Ovary (tissue), 9 donors: ENCODE results near the gene NFS1. TPM values are rescaled to one million over a fixed set of nuclear protein-coding genes. Genes with fewer than 3 reads are reported as not detected.

Source experiments
- DNase-seq, 5 donors: peaks; one replicate each; pipeline ENCODE4 v3.0.0-alpha.2; 2019 to 2020
- H3K27ac ChIP-seq, 2 donors: fragments of 200-600 bp; one replicate each; pipeline versions ENCODE4 v1.5.1 to v1.8.0; 2019 to 2022
- H3K27me3 ChIP-seq: fragments of 200-600 bp; one replicate; pipeline ENCODE4 v1.8.0; 2022
- H3K36me3 ChIP-seq: fragments of 200-600 bp; sonication (generic); one replicate; pipeline ENCODE4 v1.5.1; 2019
- H3K4me1 ChIP-seq: one replicate; pipeline ENCODE4 v1.8.1; 2013; ENCODE audit warnings: mild to moderate bottlenecking, moderate library complexity; ENCODE audit not compliant: insufficient read depth
- H3K4me3 ChIP-seq: fragments of 200-600 bp; sonication (generic); one replicate; pipeline ENCODE4 v1.5.1; 2017
- H3K9me3 ChIP-seq, 2 donors: fragments of 200-600 bp in 1 of 2; sonication (generic) in 1 of 2; one replicate each; pipeline versions ENCODE4 v1.5.1 to v1.8.1; 2013 to 2019; ENCODE audit warnings: mild to moderate bottlenecking in 1 of 2, moderate library complexity in 1 of 2
- EP300 ChIP-seq: sonication (generic); formaldehyde crosslinking; IDR thresholded peaks from one replicate; pipeline ENCODE4 v1.6.1; 2017; ENCODE audit warnings: antibody characterized with exemption
- POLR2A ChIP-seq: fragments of 450-650 bp; IDR thresholded peaks from one replicate; pipeline ENCODE4 v1.6.1; 2017; ENCODE audit warnings: antibody characterized with exemption, mild to moderate bottlenecking, moderate library complexity
- WGBS, 3 donors: extraction: QIAGEN DNeasy Blood & Tissue Kit in 1 of 3; methylation state at CpG; one replicate each; pipeline versions ENCODE4 v1.1.5 to v1.1.7; 2013 to 2017; 5-methylcytosine and 5-hydroxymethylcytosine counted together
- intact Hi-C, 4 donors: fragments of 100-400 bp; cut with DNase I; formaldehyde crosslinking; loops; one replicate each; pipeline versions ENCODE4 v1.11.0 to v1.15.1; 2022 to 2023
- polyA plus RNA-seq, 2 donors: library from polyadenylated mRNA; stranded (reverse); fragments of 200-250 nt in 1 of 2; fragments of 350-450 nt in 1 of 2; fragmentation: Illumina TruSeq in 1 of 2; extraction: RNeasy Lipid Tissue Mini Kit (QIAGEN cat#74804) in 1 of 2; gene quantifications; one replicate each; pipeline ENCODE4 v1.2.3, GENCODE V29; 2013 to 2014
- total RNA-seq, 7 donors: library from RNA; depleted of rRNA in 2 of 7; stranded (reverse); fragments of >200 nt in 2 of 7; fragmentation: NEBNext Ultra II Directional in 3 of 7; extraction: Animal tissue kit (Norgen Biotek cat#: 25700) in 3 of 7; gene quantifications; one replicate each; pipeline versions ENCODE4 v1.1.0 to v1.2.4, GENCODE V29; 2016 to 2023
- TF ChIP-seq, protein P1 (sequence below), 3 donors: fragments of 450-650 bp in 2 of 3; fragments of 200-600 bp in 1 of 3; IDR thresholded peaks; one replicate each; pipeline versions ENCODE4 v1.5.1 to v1.8.0; 2016 to 2022; ENCODE audit warnings: antibody characterized with exemption in 3 of 3, mild to moderate bottlenecking in 1 of 3
- donor health status: DM: no; HTN: no; CAD: no; lungs with moderate emphysema.
- donor health status: DM: no; HTN: no; CAD: no.
- donor health status: Bipolar disorder and iron deficiency.
- donor health status: DM: yes; HTN: yes; CAD: no.
- donor health status: DM: no; HTN: no; CAD: no.
- donor health status: DM: yes; HTN: yes; CAD: no.

NFS1 gene
- total and polyA plus RNA-seq, 9 donors = 17.3 to 58.1 (median 29.4) TPM

GRCh38 chr20:35734374-35734773 is 35.2 kb upstream of the NFS1 start:
- H3K27me3 ChIP-seq = no peaks in the 10 kb centered on the region
- peaks cover 14% of the 10 kb centered on the region for H3K4me1 ChIP-seq
- no peaks in the 10 kb centered on the region for H3K36me3 ChIP-seq
- H3K9me3 ChIP-seq = no peaks in the 10 kb centered on the region
- TF ChIP-seq EP300 = no peak
- TF ChIP-seq, protein P1, sequence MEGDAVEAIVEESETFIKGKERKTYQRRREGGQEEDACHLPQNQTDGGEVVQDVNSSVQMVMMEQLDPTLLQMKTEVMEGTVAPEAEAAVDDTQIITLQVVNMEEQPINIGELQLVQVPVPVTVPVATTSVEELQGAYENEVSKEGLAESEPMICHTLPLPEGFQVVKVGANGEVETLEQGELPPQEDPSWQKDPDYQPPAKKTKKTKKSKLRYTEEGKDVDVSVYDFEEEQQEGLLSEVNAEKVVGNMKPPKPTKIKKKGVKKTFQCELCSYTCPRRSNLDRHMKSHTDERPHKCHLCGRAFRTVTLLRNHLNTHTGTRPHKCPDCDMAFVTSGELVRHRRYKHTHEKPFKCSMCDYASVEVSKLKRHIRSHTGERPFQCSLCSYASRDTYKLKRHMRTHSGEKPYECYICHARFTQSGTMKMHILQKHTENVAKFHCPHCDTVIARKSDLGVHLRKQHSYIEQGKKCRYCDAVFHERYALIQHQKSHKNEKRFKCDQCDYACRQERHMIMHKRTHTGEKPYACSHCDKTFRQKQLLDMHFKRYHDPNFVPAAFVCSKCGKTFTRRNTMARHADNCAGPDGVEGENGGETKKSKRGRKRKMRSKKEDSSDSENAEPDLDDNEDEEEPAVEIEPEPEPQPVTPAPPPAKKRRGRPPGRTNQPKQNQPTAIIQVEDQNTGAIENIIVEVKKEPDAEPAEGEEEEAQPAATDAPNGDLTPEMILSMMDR (IDR thresholded peaks at IDR 0.05) = no peak
- no peak overlapping the region for H3K27ac ChIP-seq
- no peak for DNase-seq
- intact Hi-C loops = loop anchor here in 1 of 4 donors (10.0 kb wide), 1 partner anchor 150 kb away; no protein-coding TSS in a partner anchor
- H3K4me3 ChIP-seq = no peak overlapping the region

DNA sequence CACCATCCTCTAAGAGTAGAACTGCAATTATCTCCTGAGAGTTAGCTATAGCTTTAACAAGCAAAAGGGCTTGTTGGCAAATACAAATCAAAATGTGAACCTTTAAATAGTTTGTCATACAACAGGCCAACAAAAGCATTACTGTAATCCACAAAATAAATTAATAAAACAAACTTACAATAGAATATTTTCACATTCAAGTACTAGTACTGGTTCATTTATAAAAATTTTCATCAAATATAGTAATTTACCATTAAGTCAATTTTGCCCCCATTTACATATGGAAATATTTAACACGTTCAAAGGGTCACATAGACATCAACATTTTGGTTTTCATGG is 33.5 kb upstream of the NFS1 start:
- DNase-seq = no peak
- no peak overlapping the region for H3K27ac ChIP-seq
- no peak for TF ChIP-seq EP300
- TF ChIP-seq POLR2A = no peak
- TF ChIP-seq, protein P1 (IDR thresholded peaks at IDR 0.05) = no peak
- H3K4me1 ChIP-seq = peaks cover 11% of the 10 kb centered on the region
- H3K9me3 ChIP-seq = no peaks in the 10 kb centered on the region
- 19 to 42% (median 27%) methylated on average over 1 of the region's 1 CpG for WGBS, 3 donors
- intact Hi-C loops = loop anchor here in 1 of 4 donors (10.0 kb wide), 1 partner anchor 152 kb away; no protein-coding TSS in a partner anchor
- H3K36me3 ChIP-seq = no peaks in the 10 kb centered on the region
- H3K27me3 ChIP-seq = no peaks in the 10 kb centered on the region
- no peak overlapping the region for H3K4me3 ChIP-seq

- no peaks in the 10 kb centered on the region for H3K9me3 ChIP-seq
- TF ChIP-seq EP300 = no peak
- no peak for TF ChIP-seq POLR2A
- TF ChIP-seq, protein P1 (IDR thresholded peaks at IDR 0.05) = no peak
- WGBS, 3 donors = 68 to 81% (median 68%) methylated on average over 24 of the region's 24 CpGs
- intact Hi-C loops = loop anchor here in 1 of 4 donors (10.0 kb wide), 1 partner anchor 153 kb away; no protein-coding TSS in a partner anchor
- DNase-seq = no peak
- H3K4me1 ChIP-seq = peaks cover 11% of the 10 kb centered on the region
- no peaks in the 10 kb centered on the region for H3K27me3 ChIP-seq
- H3K27ac ChIP-seq = no peak overlapping the region
- no peak overlapping the region for H3K4me3 ChIP-seq
- no peaks in the 10 kb centered on the region for H3K36me3 ChIP-seq
These were observed 32.9 kb upstream of the NFS1 start for GRCh38 chr20:35731862-35732643.

DNA sequence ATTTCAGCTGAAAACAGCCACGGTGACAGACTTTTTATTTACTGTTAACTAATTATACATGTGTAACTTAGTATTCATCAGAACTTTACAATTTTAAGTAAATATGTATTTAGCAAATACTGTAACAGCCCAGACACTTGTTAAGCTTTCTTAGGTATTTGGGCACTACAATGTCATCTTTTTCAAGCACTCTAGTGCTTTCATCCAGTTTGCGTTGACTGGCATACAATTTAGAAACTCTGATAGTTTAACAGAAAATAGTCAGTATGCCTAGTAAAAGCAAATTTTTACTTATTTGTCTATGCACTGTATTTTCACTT is 32.3 kb upstream of the NFS1 start:
- intact Hi-C loops = loop anchor here in 1 of 4 donors (10.0 kb wide), 1 partner anchor 153 kb away; no protein-coding TSS in a partner anchor

More for the DNA sequence above, 32.3 kb upstream of the NFS1 start:
- TF ChIP-seq POLR2A (no peak), EP300 (no peak)
- TF ChIP-seq, protein P1 (IDR thresholded peaks at IDR 0.05) = no peak
- Histone ChIP-seq H3K4me1 (peaks cover 11% of the 10 kb centered on the region), H3K36me3 (no peaks in the 10 kb centered on the region), H3K4me3 (no peak overlapping the region), H3K27me3 (no peaks in the 10 kb centered on the region), H3K27ac (no peak overlapping the region), H3K9me3 (no peaks in the 10 kb centered on the region)
- WGBS, 3 donors = 36 to 49% (median 45%) methylated on average over 2 of the region's 2 CpGs
- DNase-seq = no peak
